GM12878 (cell line): ENCODE data around the gene NFKB2. TPM values are rescaled to one million over a fixed set of nuclear protein-coding genes. Genes with fewer than 3 reads are reported as not detected.
A peak's percentile ranks its signal among the peaks of the same experiment; 100 is the strongest.

ENCODE experiments used
- microRNA counts: library from miRNA; unstranded; fragments of <30 nt; microRNA quantifications from one replicate; lab custom pipeline; 2016
- microRNA-seq: library from miRNA; unstranded; fragments of <30 nt; microRNA quantifications from one replicate; pipeline ENCODE4, GENCODE V29; 2018
- polyA plus RNA-seq, 11 experiments: library from polyadenylated mRNA; depleted of rRNA in 4 of 11; unstranded in 6 of 11; stranded (reverse) in 5 of 11; fragments of >200 nt; fragmentation: Nextera tagmentation in 4 of 11; fragmentation: Illumina TruSeq in 1 of 11; extraction: Ambion mirVana in 4 of 11; extraction: Trizol in 1 of 11; gene quantifications; 1 replicate in 1 of 11; 2 replicates in 10 of 11; pipeline versions ENCODE4 v1.2.1 to v1.2.3, GENCODE V29; 2011 to 2016; ENCODE audit warnings: inconsistent platforms in 2 of 11, missing spikeins in 2 of 11, low read depth in 1 of 11
- small RNA-seq: library from RNA; depleted of rRNA; stranded (forward); fragments of <200 nt; gene quantifications from one replicate; pipeline ENCODE3, GENCODE V24; 2014
- total RNA-seq, 4 experiments: library from RNA; depleted of rRNA in 3 of 4; stranded (reverse); fragments of >200 nt in 3 of 4; fragmentation: Illumina TruSeq in 1 of 4; extraction: Trizol in 1 of 4; gene quantifications; 2 replicates each; pipeline versions ENCODE4 v1.2.1 to v1.2.3, GENCODE V29; 2013 to 2021

Gene NFKB2
- total and polyA plus RNA-seq, 10 of the 15 experiments (the other 5 are each of a cell fraction or from before 2014, with no cell fraction given) = 0.56 to 144 (median 49.4) TPM

MicroRNAs within 50 kb of the gene (microRNA counts, 767-probe panel; counts per million panel counts)
- microRNA hsa-miR-146b-3p (lab: Ali Mortazavi, UCI) (784 counts per million, percentile 18 among the panel's probes with 10 or more counts), microRNA hsa-miR-146b-5p (lab: Ali Mortazavi, UCI) (2,083 counts per million, percentile 77 among the panel's probes with 10 or more counts)

Small RNA genes lying within 50 kb of the gene (microRNA-seq; reads per million reads assigned to microRNA genes)
- gene MIR146B = 317 reads per million, percentile 82 among the genes with 10 or more reads in this experiment

Small RNA genes lying within 50 kb of the gene (small RNA-seq; reads per million reads assigned to genes)
- gene MIR146B = 8,129 reads per million, percentile 100 among the genes with 10 or more reads in this experiment

Other genes with a start within 250 kb of the NFKB2 start
Only the 7 nearest of the 11 such genes appear.
- 21.4 and 23.0 TPM in 2 replicates for gene GBF1, start 150.2 kb upstream of the NFKB2 start, total RNA-seq (2014; rRNA removed)
- 13.3 and 13.8 TPM in 2 replicates for gene GBF1, start 150.2 kb upstream of the NFKB2 start, total RNA-seq (2014; rRNA removed; fragmentation: Illumina TruSeq; extraction: Trizol)
- 38.8 and 42.0 TPM in 2 replicates for gene GBF1, start 150.2 kb upstream of the NFKB2 start, total RNA-seq (2021)
- gene GBF1, start 150.2 kb upstream of the NFKB2 start, polyA plus RNA-seq (2011; rRNA removed) = 6.5 and 20.7 TPM in 2 replicates
- gene GBF1, start 150.2 kb upstream of the NFKB2 start, polyA plus RNA-seq (2014; fragmentation: Illumina TruSeq; extraction: Trizol) = 25.5 and 30.4 TPM in 2 replicates
- 1 to 10 TPM in 1 of 2 experiments, under 1 TPM in 1; 0.82 to 1.2 TPM for gene GBF1, start 150.2 kb upstream of the NFKB2 start, polyA plus RNA-seq (2014; fragmentation: Nextera tagmentation; extraction: Ambion mirVana)
- gene GBF1, start 150.2 kb upstream of the NFKB2 start, polyA plus RNA-seq (2014; rRNA removed) = 19.6 and 24.3 TPM in 2 replicates
- 10 to 100 TPM; 29.5 to 35.6 TPM for gene GBF1, start 150.2 kb upstream of the NFKB2 start, polyA plus RNA-seq (2016; fragmentation: Nextera tagmentation; extraction: Ambion mirVana)
- 0.11 and 0.27 TPM in 2 replicates for gene PSD, start 23.1 kb downstream of the NFKB2 start, total RNA-seq (2014; rRNA removed)
- gene PSD, start 23.1 kb downstream of the NFKB2 start, total RNA-seq (2014; rRNA removed; fragmentation: Illumina TruSeq; extraction: Trizol) = 0.09 and 0.18 TPM in 2 replicates
- 0.16 and 0.56 TPM in 2 replicates for gene PSD, start 23.1 kb downstream of the NFKB2 start, total RNA-seq (2021)
- gene PSD, start 23.1 kb downstream of the NFKB2 start, polyA plus RNA-seq (2011; rRNA removed) = 0.41 and 0.55 TPM in 2 replicates
- 0.16 TPM in 1 of 2 replicates, not detected in the other for gene PSD, start 23.1 kb downstream of the NFKB2 start, polyA plus RNA-seq (2014; fragmentation: Illumina TruSeq; extraction: Trizol)
- gene PSD, start 23.1 kb downstream of the NFKB2 start, polyA plus RNA-seq (2014; fragmentation: Nextera tagmentation; extraction: Ambion mirVana) = not detected
- gene PSD, start 23.1 kb downstream of the NFKB2 start, polyA plus RNA-seq (2014; rRNA removed) = 0.25 and 0.77 TPM in 2 replicates
- gene PSD, start 23.1 kb downstream of the NFKB2 start, polyA plus RNA-seq (2016; fragmentation: Nextera tagmentation; extraction: Ambion mirVana) = 1 to 10 TPM; 1.7 to 2.0 TPM
- 13.8 and 14.4 TPM in 2 replicates for gene FBXL15, start 25.1 kb downstream of the NFKB2 start, total RNA-seq (2014; rRNA removed)
- 1.8 and 1.9 TPM in 2 replicates for gene FBXL15, start 25.1 kb downstream of the NFKB2 start, total RNA-seq (2014; rRNA removed; fragmentation: Illumina TruSeq; extraction: Trizol)
- 13.5 and 14.7 TPM in 2 replicates for gene FBXL15, start 25.1 kb downstream of the NFKB2 start, total RNA-seq (2021)
- gene FBXL15, start 25.1 kb downstream of the NFKB2 start, polyA plus RNA-seq (2011; rRNA removed) = 1.3 and 3.1 TPM in 2 replicates
- 0.11 and 0.54 TPM in 2 replicates for gene FBXL15, start 25.1 kb downstream of the NFKB2 start, polyA plus RNA-seq (2014; fragmentation: Illumina TruSeq; extraction: Trizol)
- gene FBXL15, start 25.1 kb downstream of the NFKB2 start, polyA plus RNA-seq (2014; fragmentation: Nextera tagmentation; extraction: Ambion mirVana) = under 1 TPM; 0.13 to 0.66 TPM
- gene FBXL15, start 25.1 kb downstream of the NFKB2 start, polyA plus RNA-seq (2014; rRNA removed) = 12.6 and 15.3 TPM in 2 replicates
- 10 to 100 TPM; 19.5 to 21.3 TPM for gene FBXL15, start 25.1 kb downstream of the NFKB2 start, polyA plus RNA-seq (2016; fragmentation: Nextera tagmentation; extraction: Ambion mirVana)
- 66.5 and 67.6 TPM in 2 replicates for gene CUEDC2, start 36.9 kb downstream of the NFKB2 start, total RNA-seq (2014; rRNA removed)
- gene CUEDC2, start 36.9 kb downstream of the NFKB2 start, total RNA-seq (2014; rRNA removed; fragmentation: Illumina TruSeq; extraction: Trizol) = 47.8 and 49.6 TPM in 2 replicates
- gene CUEDC2, start 36.9 kb downstream of the NFKB2 start, total RNA-seq (2021) = 82.5 and 85.5 TPM in 2 replicates
- 21.7 and 31.5 TPM in 2 replicates for gene CUEDC2, start 36.9 kb downstream of the NFKB2 start, polyA plus RNA-seq (2011; rRNA removed)
- gene CUEDC2, start 36.9 kb downstream of the NFKB2 start, polyA plus RNA-seq (2014; fragmentation: Illumina TruSeq; extraction: Trizol) = 34.4 and 84.2 TPM in 2 replicates
- gene CUEDC2, start 36.9 kb downstream of the NFKB2 start, polyA plus RNA-seq (2014; fragmentation: Nextera tagmentation; extraction: Ambion mirVana) = 10 to 100 TPM; 20.4 to 45.2 TPM
- 75.9 and 88.0 TPM in 2 replicates for gene CUEDC2, start 36.9 kb downstream of the NFKB2 start, polyA plus RNA-seq (2014; rRNA removed)
- 100 to 1,000 TPM; 116 to 121 TPM for gene CUEDC2, start 36.9 kb downstream of the NFKB2 start, polyA plus RNA-seq (2016; fragmentation: Nextera tagmentation; extraction: Ambion mirVana)
- gene C10orf95, start 55.8 kb downstream of the NFKB2 start, total RNA-seq (2014; rRNA removed) = 0.60 and 1.1 TPM in 2 replicates
- 0.09 TPM in 1 of 2 replicates, not detected in the other for gene C10orf95, start 55.8 kb downstream of the NFKB2 start, total RNA-seq (2014; rRNA removed; fragmentation: Illumina TruSeq; extraction: Trizol)
- 0.19 and 0.33 TPM in 2 replicates for gene C10orf95, start 55.8 kb downstream of the NFKB2 start, total RNA-seq (2021)
- 0.06 and 0.11 TPM in 2 replicates for gene C10orf95, start 55.8 kb downstream of the NFKB2 start, polyA plus RNA-seq (2011; rRNA removed)
- 0.29 TPM in 2 replicates for gene C10orf95, start 55.8 kb downstream of the NFKB2 start, polyA plus RNA-seq (2014; fragmentation: Illumina TruSeq; extraction: Trizol)
- under 1 TPM; 0.06 to 0.07 TPM for gene C10orf95, start 55.8 kb downstream of the NFKB2 start, polyA plus RNA-seq (2014; fragmentation: Nextera tagmentation; extraction: Ambion mirVana)
- gene C10orf95, start 55.8 kb downstream of the NFKB2 start, polyA plus RNA-seq (2014; rRNA removed) = 0.49 and 0.65 TPM in 2 replicates
- under 1 TPM; 0.34 to 0.63 TPM for gene C10orf95, start 55.8 kb downstream of the NFKB2 start, polyA plus RNA-seq (2016; fragmentation: Nextera tagmentation; extraction: Ambion mirVana)
- gene ACTR1A, start 107.0 kb downstream of the NFKB2 start, total RNA-seq (2014; rRNA removed) = 74.7 and 78.7 TPM in 2 replicates
- 59.9 and 61.5 TPM in 2 replicates for gene ACTR1A, start 107.0 kb downstream of the NFKB2 start, total RNA-seq (2014; rRNA removed; fragmentation: Illumina TruSeq; extraction: Trizol)
- 78.4 and 80.0 TPM in 2 replicates for gene ACTR1A, start 107.0 kb downstream of the NFKB2 start, total RNA-seq (2021)
- gene ACTR1A, start 107.0 kb downstream of the NFKB2 start, polyA plus RNA-seq (2011; rRNA removed) = 67.2 and 97.2 TPM in 2 replicates
- 58.3 and 77.9 TPM in 2 replicates for gene ACTR1A, start 107.0 kb downstream of the NFKB2 start, polyA plus RNA-seq (2014; fragmentation: Illumina TruSeq; extraction: Trizol)
- 10 to 100 TPM; 43.0 to 54.5 TPM for gene ACTR1A, start 107.0 kb downstream of the NFKB2 start, polyA plus RNA-seq (2014; fragmentation: Nextera tagmentation; extraction: Ambion mirVana)
- gene ACTR1A, start 107.0 kb downstream of the NFKB2 start, polyA plus RNA-seq (2014; rRNA removed) = 82.8 and 93.5 TPM in 2 replicates
- gene ACTR1A, start 107.0 kb downstream of the NFKB2 start, polyA plus RNA-seq (2016; fragmentation: Nextera tagmentation; extraction: Ambion mirVana) = 100 to 1,000 TPM; 107 to 110 TPM
- gene SUFU, start 108.3 kb downstream of the NFKB2 start, total RNA-seq (2014; rRNA removed) = 1.3 and 1.5 TPM in 2 replicates
- gene SUFU, start 108.3 kb downstream of the NFKB2 start, total RNA-seq (2014; rRNA removed; fragmentation: Illumina TruSeq; extraction: Trizol) = 0.94 and 1.1 TPM in 2 replicates
- 5.6 and 7.7 TPM in 2 replicates for gene SUFU, start 108.3 kb downstream of the NFKB2 start, total RNA-seq (2021)
- gene SUFU, start 108.3 kb downstream of the NFKB2 start, polyA plus RNA-seq (2011; rRNA removed) = 1.7 and 2.8 TPM in 2 replicates
- gene SUFU, start 108.3 kb downstream of the NFKB2 start, polyA plus RNA-seq (2014; fragmentation: Illumina TruSeq; extraction: Trizol) = 3.8 and 4.0 TPM in 2 replicates
- gene SUFU, start 108.3 kb downstream of the NFKB2 start, polyA plus RNA-seq (2014; fragmentation: Nextera tagmentation; extraction: Ambion mirVana) = under 1 TPM; 0.68 to 0.84 TPM
- 2.6 and 3.7 TPM in 2 replicates for gene SUFU, start 108.3 kb downstream of the NFKB2 start, polyA plus RNA-seq (2014; rRNA removed)
- gene SUFU, start 108.3 kb downstream of the NFKB2 start, polyA plus RNA-seq (2016; fragmentation: Nextera tagmentation; extraction: Ambion mirVana) = 1 to 10 TPM; 2.2 to 3.1 TPM